Measurements from ENCODE around the gene TXNDC17. TPM values are rescaled to one million over a fixed set of nuclear protein-coding genes. Genes with fewer than 3 reads are reported as not detected.
A peak's percentile ranks its signal among the peaks of the same experiment; 100 is the strongest.
"Not testable (repeated sequence)": the region's sequence is repeated elsewhere in the genome, so short reads cannot be mapped to it uniquely, and the experiment has no call there.

Gene TXNDC17
- total RNA-seq = 112 and 117 TPM in 2 replicates
- long read RNA-seq, transcript TXNDC17-206 (1 exons, 2,100 nt) = minor isoform, 7 of 72 reads
- long read RNA-seq, transcript TXNDC17-202 (4 exons, 459 nt) = minor isoform, 8 of 72 reads
- long read RNA-seq, transcript TXNDC17-201 (4 exons, 2,219 nt) = major isoform, 50 of 72 reads
- long read RNA-seq, partial matches to known transcripts = 3 of 72 reads
- long read RNA-seq, other reads (novel, unspliced or antisense) = 2 of 72 reads

DNA sequence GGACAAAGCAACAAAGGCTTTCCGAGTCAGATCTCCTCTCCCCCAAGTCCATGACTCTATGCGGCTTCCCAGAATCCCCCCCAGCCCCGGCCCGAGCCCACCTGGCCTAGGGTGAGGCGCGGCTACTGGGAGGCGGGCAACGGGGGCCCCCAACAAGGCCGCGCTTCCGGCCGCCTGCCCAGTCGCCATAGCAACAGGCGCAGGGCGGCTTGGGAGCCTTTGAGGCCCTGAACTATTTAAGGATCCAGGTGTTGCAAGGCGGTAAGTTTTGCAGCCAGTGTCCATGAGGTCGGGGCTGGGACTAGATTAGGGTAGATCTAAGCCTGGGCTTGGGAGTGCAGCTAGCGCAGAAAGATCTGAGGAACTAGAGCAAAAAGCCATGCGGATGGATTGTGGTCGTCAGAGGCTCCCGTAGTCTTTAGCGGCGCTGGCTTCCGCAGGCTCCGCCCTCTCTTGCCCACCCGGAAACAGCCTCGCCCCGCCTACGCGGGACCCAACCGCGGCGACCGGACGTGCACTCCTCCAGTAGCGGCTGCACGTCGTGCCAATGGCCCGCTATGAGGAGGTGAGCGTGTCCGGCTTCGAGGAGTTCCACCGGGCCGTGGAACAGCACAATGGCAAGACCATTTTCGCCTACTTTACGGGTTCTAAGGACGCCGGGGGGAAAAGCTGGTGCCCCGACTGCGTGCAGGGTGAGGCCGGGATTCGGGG is at the start of gene TXNDC17, which contains the start of gene KIAA0753:
Gene TXNDC17 (plus strand): TSS at position 525 of the 711 bp plus-strand sequence. CDS start 23 bp downstream, at position 548.
Gene KIAA0753 (minus strand): TSS at position 176 of the 711 bp plus-strand sequence. CDS start 5,608 bp downstream, outside the sequence.
- H3K4me1 Mint-ChIP-seq = peaks cover 30% of the 10 kb centered on the region
- TF ChIP-seq, protein P1, sequence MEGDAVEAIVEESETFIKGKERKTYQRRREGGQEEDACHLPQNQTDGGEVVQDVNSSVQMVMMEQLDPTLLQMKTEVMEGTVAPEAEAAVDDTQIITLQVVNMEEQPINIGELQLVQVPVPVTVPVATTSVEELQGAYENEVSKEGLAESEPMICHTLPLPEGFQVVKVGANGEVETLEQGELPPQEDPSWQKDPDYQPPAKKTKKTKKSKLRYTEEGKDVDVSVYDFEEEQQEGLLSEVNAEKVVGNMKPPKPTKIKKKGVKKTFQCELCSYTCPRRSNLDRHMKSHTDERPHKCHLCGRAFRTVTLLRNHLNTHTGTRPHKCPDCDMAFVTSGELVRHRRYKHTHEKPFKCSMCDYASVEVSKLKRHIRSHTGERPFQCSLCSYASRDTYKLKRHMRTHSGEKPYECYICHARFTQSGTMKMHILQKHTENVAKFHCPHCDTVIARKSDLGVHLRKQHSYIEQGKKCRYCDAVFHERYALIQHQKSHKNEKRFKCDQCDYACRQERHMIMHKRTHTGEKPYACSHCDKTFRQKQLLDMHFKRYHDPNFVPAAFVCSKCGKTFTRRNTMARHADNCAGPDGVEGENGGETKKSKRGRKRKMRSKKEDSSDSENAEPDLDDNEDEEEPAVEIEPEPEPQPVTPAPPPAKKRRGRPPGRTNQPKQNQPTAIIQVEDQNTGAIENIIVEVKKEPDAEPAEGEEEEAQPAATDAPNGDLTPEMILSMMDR (conservative IDR thresholded peaks at IDR 0.05) = no peak
- no peaks in the 10 kb centered on the region for H3K27me3 Mint-ChIP-seq (ENCODE audit: low read depth)

DNA sequence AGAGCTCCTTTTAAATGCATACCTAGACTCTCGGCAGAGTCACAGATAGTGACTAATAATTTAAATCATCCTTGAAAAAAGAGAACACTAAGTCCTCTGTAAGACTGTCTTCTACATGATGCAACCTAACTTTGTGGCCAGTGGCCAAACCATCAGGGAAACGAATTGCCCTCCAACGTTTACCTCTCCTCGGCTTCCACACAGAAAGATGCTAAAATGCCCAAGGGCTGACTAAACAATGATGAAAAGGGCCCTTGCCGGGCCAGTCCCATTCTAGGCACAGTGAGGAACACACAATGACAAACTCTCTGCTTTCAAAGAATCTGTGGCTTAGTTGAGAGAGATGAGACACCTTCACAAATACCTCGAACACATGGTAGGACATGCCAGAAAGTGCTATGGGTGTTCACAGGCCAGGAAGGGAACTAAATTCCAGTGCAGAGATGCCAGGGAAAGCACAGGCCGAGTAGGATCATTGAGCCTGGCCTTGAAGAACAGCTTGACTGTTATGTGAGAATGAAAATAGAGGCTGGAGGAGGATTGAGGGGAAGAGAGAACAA is 49.2 kb upstream of the TXNDC17 start:
- Mint-ChIP-seq H3K9me3 (no peaks in the 10 kb centered on the region), H3K36me3 (ENCODE audit: low read depth) (peaks cover 24% of the 10 kb centered on the region), H3K27me3 (ENCODE audit: low read depth) (no peaks in the 10 kb centered on the region), H3K4me3 (no peak overlapping the region), H3K4me1 (no peaks in the 10 kb centered on the region), H3K27ac (ENCODE audit: unreplicated experiment) (no peak overlapping the region)
- TF ChIP-seq, protein P1 (conservative IDR thresholded peaks at IDR 0.05) = no peak
- no peak for DNase-seq (ENCODE audit: low read depth, low spot score)

More for the DNA sequence above, at the start of gene TXNDC17, which contains the start of gene KIAA0753:
- Mint-ChIP-seq H3K9me3 (no peaks in the 10 kb centered on the region), H3K27ac (ENCODE audit: unreplicated experiment) (peak within 1 kb of the TSS; percentile 100), H3K36me3 (ENCODE audit: low read depth) (no peaks in the 10 kb centered on the region), H3K4me3 (peak within 1 kb of the TSS; percentile 98)
- DNase-seq (ENCODE audit: low read depth, low spot score) = peak; percentile 91

DNA sequence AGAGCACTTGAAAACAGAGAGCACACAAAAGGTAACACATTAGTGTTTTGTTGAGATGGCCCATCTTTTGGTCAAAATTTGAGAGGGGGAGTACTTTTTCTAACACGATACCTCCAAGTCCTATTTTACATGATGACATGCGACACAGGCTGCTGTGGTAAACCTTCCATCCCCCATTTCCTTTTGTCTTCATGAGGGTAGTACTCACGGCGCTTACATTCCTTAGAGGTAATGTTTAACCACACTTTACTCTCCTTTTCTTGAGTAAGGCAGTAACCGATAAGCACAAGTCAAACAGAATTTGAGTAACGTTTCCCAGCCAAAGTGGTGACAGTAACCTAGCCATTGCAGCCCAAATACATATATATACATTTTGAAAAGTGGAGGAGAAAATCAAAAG is 48.7 kb upstream of the TXNDC17 start:
- no peaks in the 10 kb centered on the region for H3K4me1 Mint-ChIP-seq
- H3K27ac Mint-ChIP-seq (ENCODE audit: unreplicated experiment) = no peak overlapping the region
- TF ChIP-seq, protein P1 (conservative IDR thresholded peaks at IDR 0.05) = no peak
- H3K9me3 Mint-ChIP-seq = no peaks in the 10 kb centered on the region
- no peak overlapping the region for H3K4me3 Mint-ChIP-seq
- H3K27me3 Mint-ChIP-seq (ENCODE audit: low read depth) = no peaks in the 10 kb centered on the region
- peaks cover 24% of the 10 kb centered on the region for H3K36me3 Mint-ChIP-seq (ENCODE audit: low read depth)
- DNase-seq (ENCODE audit: low read depth, low spot score) = no peak

DNA sequence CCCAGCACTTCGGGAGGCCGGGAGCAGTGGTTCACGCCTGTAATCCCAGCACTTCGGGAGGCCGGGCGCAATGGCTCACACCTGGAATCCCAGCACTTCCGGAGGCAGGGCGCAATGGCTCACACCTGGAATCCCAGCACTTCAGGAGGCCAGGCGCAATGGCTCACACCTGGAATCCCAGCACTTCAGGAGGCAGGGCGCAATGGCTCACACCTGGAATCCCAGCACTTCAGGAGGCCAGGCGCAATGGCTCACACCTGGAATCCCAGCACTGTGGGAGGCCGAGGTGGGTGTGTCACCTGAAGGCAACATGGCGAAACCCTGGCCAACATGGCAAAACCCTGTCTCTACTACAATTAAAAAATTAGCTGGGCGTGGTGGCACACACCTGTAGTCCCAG is 47.5 kb upstream of the TXNDC17 start:
- H3K4me3 Mint-ChIP-seq; H3K9me3 Mint-ChIP-seq; H3K4me1 Mint-ChIP-seq; H3K27ac Mint-ChIP-seq (ENCODE audit: unreplicated experiment); H3K27me3 Mint-ChIP-seq (ENCODE audit: low read depth); DNase-seq (ENCODE audit: low read depth, low spot score): not testable (repeated sequence)
- peaks cover 23% of the 10 kb centered on the region for H3K36me3 Mint-ChIP-seq (ENCODE audit: low read depth)

DNA sequence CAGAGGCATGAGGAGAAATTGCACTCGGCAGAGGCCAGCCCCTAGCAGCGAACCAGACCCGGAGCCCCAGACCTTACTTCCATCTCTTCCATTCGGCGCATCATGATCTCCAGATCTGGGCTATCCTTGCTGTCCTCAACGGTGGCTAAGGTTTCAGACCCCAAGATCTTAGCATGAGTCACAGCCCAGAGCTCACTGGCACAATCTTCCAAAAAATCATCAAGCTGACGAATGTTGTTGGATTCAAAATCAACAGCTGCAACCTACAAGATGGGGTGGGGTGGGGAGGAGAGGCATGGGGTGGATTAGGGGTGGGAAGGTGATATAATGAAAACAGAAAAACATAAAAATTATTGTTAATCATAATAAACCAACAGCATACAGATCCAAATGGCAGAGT is 44.8 kb upstream of the TXNDC17 start:
- no peaks in the 10 kb centered on the region for H3K27me3 Mint-ChIP-seq (ENCODE audit: low read depth)

More for the DNA sequence above, 44.8 kb upstream of the TXNDC17 start:
- Mint-ChIP-seq H3K36me3 (ENCODE audit: low read depth) (peaks cover 20% of the 10 kb centered on the region), H3K4me1 (no peaks in the 10 kb centered on the region), H3K4me3 (no peak overlapping the region), H3K9me3 (no peaks in the 10 kb centered on the region), H3K27ac (ENCODE audit: unreplicated experiment) (no peak overlapping the region)
- TF ChIP-seq, protein P1 (conservative IDR thresholded peaks at IDR 0.05) = no peak
- no peak for DNase-seq (ENCODE audit: low read depth, low spot score)
